Erythroblast (primary cell): ENCODE measurements around the gene AUTS2.

Source experiments
- GATA1 ChIP-seq: IDR thresholded peaks from 2 replicates; pipeline ENCODE4 v1.6.1; 2011; ENCODE audit warnings: low read depth, mild to moderate bottlenecking, control low read depth, low read length, moderate library complexity
- POLR2A ChIP-seq: IDR thresholded peaks from 2 replicates; pipeline ENCODE4 v1.6.1; 2011; ENCODE audit warnings: mild to moderate bottlenecking, low read length

DNA sequence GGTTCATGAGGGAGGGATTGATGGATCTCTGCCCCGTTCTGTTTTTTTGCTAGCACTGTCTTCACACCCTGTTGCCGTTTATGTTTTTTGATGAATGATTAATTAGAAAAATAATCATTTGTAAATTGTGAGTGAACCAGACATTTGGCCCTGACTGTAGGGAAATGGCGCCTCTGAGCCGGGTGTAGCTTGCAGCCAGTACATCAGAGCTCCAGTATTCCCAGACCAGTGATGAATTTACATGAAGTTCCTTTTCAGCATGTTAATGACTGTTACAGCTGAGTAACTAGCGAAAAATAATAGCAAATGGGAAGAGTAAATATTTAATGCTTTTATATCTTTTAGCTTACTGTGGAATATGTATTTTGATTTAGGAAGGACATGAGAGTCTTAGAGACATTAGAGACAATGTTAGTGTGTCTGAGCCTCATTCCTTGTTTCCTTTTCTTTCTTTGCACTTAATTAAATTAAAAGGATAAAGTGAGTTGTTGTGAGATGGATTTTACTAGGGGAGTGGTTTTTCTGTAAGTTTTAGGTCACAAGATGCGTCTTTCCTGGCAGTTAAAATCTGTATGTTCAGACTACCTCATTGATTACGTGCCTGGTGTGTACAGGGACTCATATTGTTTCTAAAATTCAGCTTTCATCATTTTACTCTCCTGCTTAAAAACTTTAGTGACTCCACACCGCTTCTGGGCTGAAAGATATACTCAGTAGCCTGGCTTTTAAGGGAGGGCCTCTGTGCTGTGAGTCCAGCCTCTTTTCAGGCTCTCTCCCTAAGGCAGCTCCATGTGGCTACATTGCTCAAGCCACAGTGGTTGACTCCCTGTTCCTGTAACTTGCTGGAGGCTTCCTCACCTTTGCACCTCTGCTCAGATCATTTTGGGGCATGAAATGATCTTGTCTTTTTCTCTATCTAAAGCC lies 86.4 kb downstream of the AUTS2 start:
- TF ChIP-seq POLR2A = no peak
- no peak for TF ChIP-seq GATA1
